A549 (cell line): ENCODE measurements around the gene ZNF205.

Source experiments
- CBX2 ChIP-seq: fragments of 200-600 bp; sonication (generic); IDR thresholded peaks from 2 replicates; pipeline ENCODE4 v1.6.1; 2016; ENCODE audit warnings: low read depth, mild to moderate bottlenecking, borderline replicate concordance
- CEBPB ChIP-seq, 2 experiments: fragments of >200 bp in 1 of 2; sonication (Bioruptor Twin) in 1 of 2; formaldehyde crosslinking in 1 of 2; IDR thresholded peaks; 2 replicates each; pipeline ENCODE4 v1.6.1; 2012 to 2016
- EP300 ChIP-seq, 2 experiments: fragments of >200 bp; sonication (Bioruptor Twin); formaldehyde crosslinking; IDR thresholded peaks; 2 replicates in 1 of 2; 3 replicates in 1 of 2; pipeline ENCODE4 v1.6.1; 2016 to 2017
- KDM5A ChIP-seq: fragments of 200-600 bp; sonication (generic); IDR thresholded peaks from 2 replicates; pipeline ENCODE4 v1.6.1; 2016; ENCODE audit warnings: antibody characterized with exemption, mild to moderate bottlenecking
- MAZ ChIP-seq: fragments of 150-350 bp; IDR thresholded peaks from 2 replicates; pipeline ENCODE4 v1.6.1; 2014; ENCODE audit warnings: antibody characterized with exemption, low read depth, low read length, borderline replicate concordance
- PHF8 ChIP-seq: fragments of 200-600 bp; sonication (generic); IDR thresholded peaks from 2 replicates; pipeline ENCODE4 v1.6.1; 2016; ENCODE audit warnings: low read depth, mild to moderate bottlenecking, antibody characterized with exemption, moderate library complexity, borderline replicate concordance
- POLR2A ChIP-seq: IDR thresholded peaks from 2 replicates; pipeline ENCODE4 v1.6.1; 2012; ENCODE audit warnings: mild to moderate bottlenecking, low read length
- RAD21 ChIP-seq, 2 experiments: fragments of >200 bp in 1 of 2; sonication (Bioruptor Twin) in 1 of 2; formaldehyde crosslinking in 1 of 2; IDR thresholded peaks in 1 of 2; conservative IDR thresholded peaks in 1 of 2; 2 replicates in 1 of 2; 3 replicates in 1 of 2; pipeline ENCODE4 v1.6.1; 2012 to 2018; ENCODE audit warnings: inconsistent platforms in 1 of 2
- RCOR1 ChIP-seq: fragments of 150-350 bp; IDR thresholded peaks from 2 replicates; pipeline ENCODE4 v1.6.1; 2014; ENCODE audit warnings: antibody characterized with exemption, low read length, low read depth
- TF ChIP-seq, protein P1 (sequence below): fragments of >200 bp; sonication (Bioruptor Twin); formaldehyde crosslinking; IDR thresholded peaks from 3 replicates; pipeline ENCODE4 v1.5.1; 2016
- TF ChIP-seq, protein P2 (sequence below): IDR thresholded peaks from 2 replicates; pipeline ENCODE4 v1.6.1; 2012
- TF ChIP-seq, protein P3 (sequence below): IDR thresholded peaks from 2 replicates; pipeline ENCODE4 v1.6.1; 2012
- TF ChIP-seq, protein P4 (sequence below): fragments of 250-450 bp; sonication (Bioruptor Pico); IDR thresholded peaks from 2 replicates; pipeline ENCODE4 v1.5.0; 2021; ENCODE audit warnings: mild to moderate bottlenecking, moderate library complexity, borderline replicate concordance

DNA sequence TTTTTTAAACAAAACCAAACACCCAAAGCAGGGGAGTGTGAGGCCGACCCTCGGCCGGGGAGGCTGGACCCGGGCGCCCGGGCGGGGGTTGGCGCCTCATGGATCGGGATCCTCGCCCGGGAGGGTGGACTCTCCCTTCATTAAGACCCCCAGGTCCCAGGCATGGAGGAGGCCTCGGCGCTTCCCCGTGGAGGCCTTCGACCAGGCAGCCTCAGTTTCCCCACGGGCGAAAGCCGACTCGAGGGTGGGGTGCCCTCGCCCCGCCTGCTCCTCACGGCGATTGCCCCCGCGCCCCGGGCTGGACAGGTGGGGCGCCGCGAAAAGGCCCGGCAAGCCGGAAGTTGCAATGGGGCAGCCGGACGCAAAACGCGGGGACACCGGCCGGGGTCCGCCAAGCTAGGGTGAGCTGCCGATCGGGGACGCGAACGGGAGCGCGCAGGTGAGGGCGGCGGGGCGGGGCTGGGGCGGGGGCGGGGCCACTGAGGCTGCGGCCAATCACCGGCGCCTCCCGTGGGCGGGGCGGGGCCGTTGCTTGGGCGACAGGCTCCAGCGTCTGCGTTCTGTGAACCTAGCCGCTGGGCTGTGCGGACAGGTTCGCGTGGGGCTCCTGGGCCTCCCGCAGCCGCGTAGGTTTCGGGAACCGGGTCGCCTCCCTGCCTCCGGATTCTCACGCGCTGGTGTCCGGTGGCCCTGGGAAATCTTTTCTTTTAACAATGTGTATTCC, 6.0 kb upstream of the ZNF205 start:
- TF ChIP-seq, protein P1, sequence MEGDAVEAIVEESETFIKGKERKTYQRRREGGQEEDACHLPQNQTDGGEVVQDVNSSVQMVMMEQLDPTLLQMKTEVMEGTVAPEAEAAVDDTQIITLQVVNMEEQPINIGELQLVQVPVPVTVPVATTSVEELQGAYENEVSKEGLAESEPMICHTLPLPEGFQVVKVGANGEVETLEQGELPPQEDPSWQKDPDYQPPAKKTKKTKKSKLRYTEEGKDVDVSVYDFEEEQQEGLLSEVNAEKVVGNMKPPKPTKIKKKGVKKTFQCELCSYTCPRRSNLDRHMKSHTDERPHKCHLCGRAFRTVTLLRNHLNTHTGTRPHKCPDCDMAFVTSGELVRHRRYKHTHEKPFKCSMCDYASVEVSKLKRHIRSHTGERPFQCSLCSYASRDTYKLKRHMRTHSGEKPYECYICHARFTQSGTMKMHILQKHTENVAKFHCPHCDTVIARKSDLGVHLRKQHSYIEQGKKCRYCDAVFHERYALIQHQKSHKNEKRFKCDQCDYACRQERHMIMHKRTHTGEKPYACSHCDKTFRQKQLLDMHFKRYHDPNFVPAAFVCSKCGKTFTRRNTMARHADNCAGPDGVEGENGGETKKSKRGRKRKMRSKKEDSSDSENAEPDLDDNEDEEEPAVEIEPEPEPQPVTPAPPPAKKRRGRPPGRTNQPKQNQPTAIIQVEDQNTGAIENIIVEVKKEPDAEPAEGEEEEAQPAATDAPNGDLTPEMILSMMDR: no peak
- TF ChIP-seq MAZ (0 out of 2 replicates have a peak, but pooled peaks have one; percentile 48), RCOR1 (no peak), EP300 (IDR thresholded peaks at IDR 0.05) (no peak), POLR2A (peak; percentile 86), CBX2 (no peak), KDM5A (peak; percentile 39; the same call in 1 of the 2 replicates), PHF8 (peak; percentile 58), RAD21 (conservative IDR thresholded peaks at IDR 0.05 in 1 of 2, IDR thresholded peaks at IDR 0.05 in 1 of 2) (no peak; a peak in 1 of 5 replicates), CEBPB (IDR thresholded peaks at IDR 0.05) (no peak)
- TF ChIP-seq, protein P2, sequence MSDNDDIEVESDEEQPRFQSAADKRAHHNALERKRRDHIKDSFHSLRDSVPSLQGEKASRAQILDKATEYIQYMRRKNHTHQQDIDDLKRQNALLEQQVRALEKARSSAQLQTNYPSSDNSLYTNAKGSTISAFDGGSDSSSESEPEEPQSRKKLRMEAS: peak; percentile 90
- TF ChIP-seq, protein P3, sequence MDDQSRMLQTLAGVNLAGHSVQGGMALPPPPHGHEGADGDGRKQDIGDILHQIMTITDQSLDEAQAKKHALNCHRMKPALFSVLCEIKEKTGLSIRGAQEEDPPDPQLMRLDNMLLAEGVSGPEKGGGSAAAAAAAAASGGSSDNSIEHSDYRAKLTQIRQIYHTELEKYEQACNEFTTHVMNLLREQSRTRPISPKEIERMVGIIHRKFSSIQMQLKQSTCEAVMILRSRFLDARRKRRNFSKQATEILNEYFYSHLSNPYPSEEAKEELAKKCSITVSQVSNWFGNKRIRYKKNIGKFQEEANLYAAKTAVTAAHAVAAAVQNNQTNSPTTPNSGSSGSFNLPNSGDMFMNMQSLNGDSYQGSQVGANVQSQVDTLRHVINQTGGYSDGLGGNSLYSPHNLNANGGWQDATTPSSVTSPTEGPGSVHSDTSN: peak; percentile 64; the same call in 1 of the 2 replicates
- TF ChIP-seq, protein P4, sequence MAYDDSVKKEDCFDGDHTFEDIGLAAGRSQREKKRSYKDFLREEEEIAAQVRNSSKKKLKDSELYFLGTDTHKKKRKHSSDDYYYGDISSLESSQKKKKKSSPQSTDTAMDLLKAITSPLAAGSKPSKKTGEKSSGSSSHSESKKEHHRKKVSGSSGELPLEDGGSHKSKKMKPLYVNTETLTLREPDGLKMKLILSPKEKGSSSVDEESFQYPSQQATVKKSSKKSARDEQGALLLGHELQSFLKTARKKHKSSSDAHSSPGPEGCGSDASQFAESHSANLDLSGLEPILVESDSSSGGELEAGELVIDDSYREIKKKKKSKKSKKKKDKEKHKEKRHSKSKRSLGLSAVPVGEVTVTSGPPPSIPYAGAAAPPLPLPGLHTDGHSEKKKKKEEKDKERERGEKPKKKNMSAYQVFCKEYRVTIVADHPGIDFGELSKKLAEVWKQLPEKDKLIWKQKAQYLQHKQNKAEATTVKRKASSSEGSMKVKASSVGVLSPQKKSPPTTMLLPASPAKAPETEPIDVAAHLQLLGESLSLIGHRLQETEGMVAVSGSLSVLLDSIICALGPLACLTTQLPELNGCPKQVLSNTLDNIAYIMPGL (CRISPR knock-in tag): no peak; the same call in 1 of the 2 replicates
